ENCODE measurements around the gene ASAP3.

The ASAP3 gene

GRCh38 chr1:23442751-23443150, 41.2 kb downstream of the ASAP3 start (continued):
- TF ChIP-seq, protein P1, sequence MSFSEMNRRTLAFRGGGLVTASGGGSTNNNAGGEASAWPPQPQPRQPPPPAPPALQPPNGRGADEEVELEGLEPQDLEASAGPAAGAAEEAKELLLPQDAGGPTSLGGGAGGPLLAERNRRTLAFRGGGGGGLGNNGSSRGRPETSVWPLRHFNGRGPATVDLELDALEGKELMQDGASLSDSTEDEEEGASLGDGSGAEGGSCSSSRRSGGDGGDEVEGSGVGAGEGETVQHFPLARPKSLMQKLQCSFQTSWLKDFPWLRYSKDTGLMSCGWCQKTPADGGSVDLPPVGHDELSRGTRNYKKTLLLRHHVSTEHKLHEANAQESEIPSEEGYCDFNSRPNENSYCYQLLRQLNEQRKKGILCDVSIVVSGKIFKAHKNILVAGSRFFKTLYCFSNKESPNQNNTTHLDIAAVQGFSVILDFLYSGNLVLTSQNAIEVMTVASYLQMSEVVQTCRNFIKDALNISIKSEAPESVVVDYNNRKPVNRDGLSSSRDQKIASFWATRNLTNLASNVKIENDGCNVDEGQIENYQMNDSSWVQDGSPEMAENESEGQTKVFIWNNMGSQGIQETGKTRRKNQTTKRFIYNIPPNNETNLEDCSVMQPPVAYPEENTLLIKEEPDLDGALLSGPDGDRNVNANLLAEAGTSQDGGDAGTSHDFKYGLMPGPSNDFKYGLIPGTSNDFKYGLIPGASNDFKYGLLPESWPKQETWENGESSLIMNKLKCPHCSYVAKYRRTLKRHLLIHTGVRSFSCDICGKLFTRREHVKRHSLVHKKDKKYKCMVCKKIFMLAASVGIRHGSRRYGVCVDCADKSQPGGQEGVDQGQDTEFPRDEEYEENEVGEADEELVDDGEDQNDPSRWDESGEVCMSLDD (tag by site-specific recombination; IDR thresholded peaks at IDR 0.05), result no peak
- TF ChIP-seq ZNF843 (tag by site-specific recombination; IDR thresholded peaks at IDR 0.05), result no peak
- TF ChIP-seq PBX3 (CRISPR knock-in tag; IDR thresholded peaks at IDR 0.05), result no peak

GRCh38 chr1:23441446-23442148, 42.4 kb downstream of the ASAP3 start:
- H3K27ac ChIP-seq (ENCODE audit: extremely low read depth, low read depth, low read length), result no peak overlapping the region
- H3K9me3 ChIP-seq (ENCODE audit: control insufficient read depth, insufficient read depth, low read depth, low read length), result no peaks in the 10 kb centered on the region
- ChIA-PET POLR2A (no interaction called here), CTCF (no interaction called here)
- H3K4me1 ChIP-seq (ENCODE audit: control insufficient read depth, insufficient read depth, low read length), result no peaks in the 10 kb centered on the region
- TF ChIP-seq ZNF560 (tag by site-specific recombination; IDR thresholded peaks at IDR 0.05; ENCODE audit: borderline replicate concordance) (no peak), SCRT2 (tag by site-specific recombination; IDR thresholded peaks at IDR 0.05) (no peak), ZNF785 (tag by site-specific recombination; IDR thresholded peaks at IDR 0.05) (no peak), ZNF133 (tag by site-specific recombination; IDR thresholded peaks at IDR 0.05) (no peak), ZNF518A (tag by site-specific recombination; conservative IDR thresholded peaks at IDR 0.05; ENCODE audit: low read depth) (no peak)
- H3K36me3 ChIP-seq (ENCODE audit: control insufficient read depth in 2 of 2, insufficient read depth in 1 of 2, low read length in 2 of 2), result peaks cover 0 to 48% of the 10 kb centered on the region in 2 experiments; a peak in 1 of 3 replicates
- H3K4me3 ChIP-seq (ENCODE audit: low read depth, low read length), result no peak overlapping the region

DNA sequence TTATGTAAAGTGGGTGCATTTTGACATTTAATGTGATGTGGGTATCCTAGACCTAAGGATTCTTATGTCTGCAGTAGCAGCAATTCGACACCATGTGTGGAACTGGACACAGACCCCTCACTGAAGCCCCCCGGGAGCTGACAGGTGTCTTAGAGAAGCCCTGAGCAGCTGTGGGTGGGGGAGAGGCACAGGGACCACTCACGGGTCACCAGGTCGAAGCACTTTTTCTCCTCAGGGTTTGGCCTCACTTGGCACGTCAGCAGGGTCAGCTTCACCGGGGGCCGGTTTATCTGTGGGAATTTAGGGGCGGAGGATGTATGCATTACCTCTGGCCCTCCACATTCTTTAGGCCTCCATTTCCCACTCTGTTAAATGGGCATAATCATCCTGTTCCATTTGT, 45.4 kb downstream of the ASAP3 start:
- H3K4me3 ChIP-seq (ENCODE audit: low read depth, low read length), result no peak overlapping the region
- no peak overlapping the region for H3K27ac ChIP-seq (ENCODE audit: extremely low read depth, low read depth, low read length)
- no peaks in the 10 kb centered on the region for H3K4me1 ChIP-seq (ENCODE audit: control insufficient read depth, insufficient read depth, low read length)
- POLR2A ChIA-PET, result no interaction called here
- CTCF ChIA-PET, result no interaction called here
- H3K36me3 ChIP-seq (ENCODE audit: control insufficient read depth in 2 of 2, insufficient read depth in 1 of 2, low read length in 2 of 2), result peaks cover 0 to 78% of the 10 kb centered on the region in 2 experiments; a peak in 1 of 3 replicates
- no peaks in the 10 kb centered on the region for H3K9me3 ChIP-seq (ENCODE audit: control insufficient read depth, insufficient read depth, low read depth, low read length)
- TF ChIP-seq ZNF157 (tag by site-specific recombination; IDR thresholded peaks at IDR 0.05) (no peak), OSR2 (tag by site-specific recombination; IDR thresholded peaks at IDR 0.05) (no peak), ZNF155 (tag by site-specific recombination; IDR thresholded peaks at IDR 0.05) (no peak), ZNF112 (tag by site-specific recombination; IDR thresholded peaks at IDR 0.05) (no peak), MZF1 (tag by site-specific recombination; IDR thresholded peaks at IDR 0.05; ENCODE audit: borderline replicate concordance) (no peak), MEIS1 (CRISPR knock-in tag; IDR thresholded peaks at IDR 0.05; ENCODE audit: borderline replicate concordance) (no peak), ZBTB26 (tag by site-specific recombination; optimal IDR thresholded peaks at IDR 0.05) (no peak), SCRT2 (tag by site-specific recombination; IDR thresholded peaks at IDR 0.05) (no peak), KLF16 (tag by site-specific recombination; IDR thresholded peaks at IDR 0.05) (no peak), ZNF701 (tag by site-specific recombination; IDR thresholded peaks at IDR 0.05) (no peak), FEZF1 (tag by site-specific recombination; IDR thresholded peaks at IDR 0.05) (no peak)
- TF ChIP-seq, protein P2, sequence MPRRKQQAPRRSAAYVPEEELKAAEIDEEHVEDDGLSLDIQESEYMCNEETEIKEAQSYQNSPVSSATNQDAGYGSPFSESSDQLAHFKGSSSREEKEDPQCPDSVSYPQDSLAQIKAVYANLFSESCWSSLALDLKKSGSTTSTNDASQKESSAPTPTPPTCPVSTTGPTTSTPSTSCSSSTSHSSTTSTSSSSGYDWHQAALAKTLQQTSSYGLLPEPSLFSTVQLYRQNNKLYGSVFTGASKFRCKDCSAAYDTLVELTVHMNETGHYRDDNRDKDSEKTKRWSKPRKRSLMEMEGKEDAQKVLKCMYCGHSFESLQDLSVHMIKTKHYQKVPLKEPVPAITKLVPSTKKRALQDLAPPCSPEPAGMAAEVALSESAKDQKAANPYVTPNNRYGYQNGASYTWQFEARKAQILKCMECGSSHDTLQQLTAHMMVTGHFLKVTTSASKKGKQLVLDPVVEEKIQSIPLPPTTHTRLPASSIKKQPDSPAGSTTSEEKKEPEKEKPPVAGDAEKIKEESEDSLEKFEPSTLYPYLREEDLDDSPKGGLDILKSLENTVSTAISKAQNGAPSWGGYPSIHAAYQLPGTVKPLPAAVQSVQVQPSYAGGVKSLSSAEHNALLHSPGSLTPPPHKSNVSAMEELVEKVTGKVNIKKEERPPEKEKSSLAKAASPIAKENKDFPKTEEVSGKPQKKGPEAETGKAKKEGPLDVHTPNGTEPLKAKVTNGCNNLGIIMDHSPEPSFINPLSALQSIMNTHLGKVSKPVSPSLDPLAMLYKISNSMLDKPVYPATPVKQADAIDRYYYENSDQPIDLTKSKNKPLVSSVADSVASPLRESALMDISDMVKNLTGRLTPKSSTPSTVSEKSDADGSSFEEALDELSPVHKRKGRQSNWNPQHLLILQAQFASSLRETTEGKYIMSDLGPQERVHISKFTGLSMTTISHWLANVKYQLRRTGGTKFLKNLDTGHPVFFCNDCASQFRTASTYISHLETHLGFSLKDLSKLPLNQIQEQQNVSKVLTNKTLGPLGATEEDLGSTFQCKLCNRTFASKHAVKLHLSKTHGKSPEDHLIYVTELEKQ (tag by site-specific recombination; IDR thresholded peaks at IDR 0.05; ENCODE audit: borderline replicate concordance), result no peak
